Smooth muscle cell (in vitro differentiated cells): ENCODE results near the gene VWC2. TPM values are rescaled to one million over a fixed set of nuclear protein-coding genes. Genes with fewer than 3 reads are reported as not detected.

Experiments
- DNase-seq: peaks from one replicate; lab custom pipeline; 2025; ENCODE audit not compliant: unreplicated experiment; lab: John Stamatoyannopoulos, UW
- H2AFZ ChIP-seq: fragments of 200-600 bp; sonication (generic); 2 replicates; pipeline ENCODE4 v1.6.0; 2016; ENCODE audit warnings: antibody characterized with exemption, low read depth, mild to moderate bottlenecking
- H3F3A ChIP-seq: fragments of 200-600 bp; sonication (generic); 2 replicates; pipeline ENCODE4 v1.6.0; 2017; ENCODE audit warnings: antibody characterized with exemption, low read depth
- H3K27ac ChIP-seq: fragments of 200-600 bp; sonication (generic); 2 replicates; pipeline ENCODE4 v1.5.1; 2016; ENCODE audit warnings: low read depth, mild to moderate bottlenecking
- H3K27me3 ChIP-seq: fragments of 200-600 bp; sonication (generic); 2 replicates; pipeline ENCODE4 v1.6.1; 2016; ENCODE audit warnings: low read depth, mild to moderate bottlenecking
- H3K36me3 ChIP-seq: fragments of 200-600 bp; sonication (generic); 2 replicates; pipeline ENCODE4 v1.5.1; 2016; ENCODE audit warnings: low read depth
- H3K4me1 ChIP-seq: fragments of 200-600 bp; sonication (generic); 2 replicates; pipeline ENCODE4 v1.5.1; 2016; ENCODE audit warnings: low read depth
- H3K4me2 ChIP-seq: fragments of 200-600 bp; sonication (generic); 2 replicates; pipeline ENCODE4 v1.6.0; 2016; ENCODE audit warnings: mild to moderate bottlenecking
- H3K4me3 ChIP-seq: fragments of 200-600 bp; sonication (generic); 2 replicates; pipeline ENCODE4 v1.5.1; 2016; ENCODE audit warnings: mild to moderate bottlenecking
- H3K79me2 ChIP-seq: fragments of 200-600 bp; sonication (generic); 2 replicates; pipeline ENCODE4 v1.6.0; 2016; ENCODE audit warnings: low read depth, mild to moderate bottlenecking
- H3K9ac ChIP-seq: fragments of 200-600 bp; sonication (generic); 2 replicates; pipeline ENCODE4 v1.6.0; 2016; ENCODE audit warnings: low read depth
- H3K9me3 ChIP-seq: fragments of 200-600 bp; sonication (generic); replicated peaks from 2 replicates; pipeline ENCODE4 v1.5.1; 2016; ENCODE audit warnings: low read depth
- H4K20me1 ChIP-seq: fragments of 200-600 bp; sonication (generic); 2 replicates; pipeline ENCODE4 v1.6.0; 2016; ENCODE audit warnings: low read depth
- CTCF ChIP-seq: fragments of 200-600 bp; sonication (generic); IDR thresholded peaks from 2 replicates; pipeline ENCODE4 v1.5.1; 2017; ENCODE audit warnings: borderline replicate concordance, mild to moderate bottlenecking, antibody characterized with exemption; ENCODE audit not compliant: insufficient read depth, poor library complexity, severe bottlenecking
- WGBS: methylation state at CpG from one replicate; pipeline ENCODE4 v1.1.7; 2016; ENCODE audit warnings: low lambda C conversion rate; 5-methylcytosine and 5-hydroxymethylcytosine counted together
- polyA plus RNA-seq: library from polyadenylated mRNA; unstranded; fragments of >200 nt; fragmentation: Nextera tagmentation; extraction: Ambion mirVana; gene quantifications from 2 replicates; pipeline ENCODE4 v1.2.1, GENCODE V29; 2016
- total RNA-seq: library from RNA; depleted of rRNA; stranded (reverse); fragments of >200 nt; gene quantifications from 2 replicates; pipeline ENCODE4 v1.2.3, GENCODE V29; 2014

VWC2 gene
- total and polyA plus RNA-seq, 2 experiments from 2014 or later, result not detected

GRCh38 chr7:49840751-49841405 lies 67.4 kb downstream of the VWC2 start:
- no peak overlapping the region for H3K9ac ChIP-seq
- 93% methylated on average over 5 of the region's 5 CpGs for WGBS
- H3F3A ChIP-seq, result no peaks in the 10 kb centered on the region
- H3K27me3 ChIP-seq, result no peaks in the 10 kb centered on the region
- no peak overlapping the region for H3K4me3 ChIP-seq
- H2AFZ ChIP-seq, result no peak overlapping the region
- TF ChIP-seq CTCF, result no peak
- H4K20me1 ChIP-seq, result no peaks in the 10 kb centered on the region
- no peaks in the 10 kb centered on the region for H3K79me2 ChIP-seq
- H3K4me1 ChIP-seq, result no peaks in the 10 kb centered on the region
- no peaks in the 10 kb centered on the region for H3K36me3 ChIP-seq
- no peak for DNase-seq
- H3K9me3 ChIP-seq, result no peaks in the 10 kb centered on the region
- H3K4me2 ChIP-seq, result no peak overlapping the region
- no peak overlapping the region for H3K27ac ChIP-seq

GRCh38 chr7:49845626-49846025 lies 72.2 kb downstream of the VWC2 start:
- TF ChIP-seq CTCF, result no peak
- no peak overlapping the region for H3K9ac ChIP-seq
- H3F3A ChIP-seq, result no peaks in the 10 kb centered on the region
- no peak for DNase-seq
- H4K20me1 ChIP-seq, result no peaks in the 10 kb centered on the region
- H3K4me1 ChIP-seq, result no peaks in the 10 kb centered on the region
- H3K79me2 ChIP-seq, result no peaks in the 10 kb centered on the region
- no peak overlapping the region for H3K27ac ChIP-seq
- 86% methylated on average over 5 of the region's 5 CpGs for WGBS
- no peaks in the 10 kb centered on the region for H3K9me3 ChIP-seq
- H3K4me3 ChIP-seq, result no peak overlapping the region
- no peak overlapping the region for H3K4me2 ChIP-seq
- no peak overlapping the region for H2AFZ ChIP-seq
- H3K36me3 ChIP-seq, result no peaks in the 10 kb centered on the region
- H3K27me3 ChIP-seq, result no peaks in the 10 kb centered on the region

- no peak overlapping the region for H3K4me3 ChIP-seq
- H3K4me2 ChIP-seq, result no peak overlapping the region
- no peak for TF ChIP-seq CTCF
- H4K20me1 ChIP-seq, result no peaks in the 10 kb centered on the region
- no peaks in the 10 kb centered on the region for H3K79me2 ChIP-seq
- H2AFZ ChIP-seq, result no peak overlapping the region
- H3K4me1 ChIP-seq, result no peaks in the 10 kb centered on the region
- no peak overlapping the region for H3K27ac ChIP-seq
- no peaks in the 10 kb centered on the region for H3F3A ChIP-seq
- no peak overlapping the region for H3K9ac ChIP-seq
- WGBS, result 89% methylated on average over 8 of the region's 8 CpGs
- DNase-seq, result no peak
- H3K36me3 ChIP-seq, result no peaks in the 10 kb centered on the region
- H3K27me3 ChIP-seq, result no peaks in the 10 kb centered on the region
- H3K9me3 ChIP-seq, result no peaks in the 10 kb centered on the region
These were observed 74.9 kb downstream of the VWC2 start for GRCh38 chr7:49848211-49848841.
